HG02981 (cell line): ENCODE results near the gene HRK.

Experiments
- ATAC-seq: cut with Tn5 transposase; IDR thresholded peaks from one replicate; pipeline ENCODE4 v1.9.1; 2021; ENCODE audit warnings: mild to moderate bottlenecking, moderate library complexity; ENCODE audit not compliant: unreplicated experiment

HRK gene

GRCh38 chr12:116898669-116899068, 17.4 kb upstream of the HRK start:
- no peak for ATAC-seq

- no peak for ATAC-seq
These were observed 16.2 kb upstream of the HRK start for GRCh38 chr12:116897476-116897875.

- ATAC-seq = no peak
These were observed 15.2 kb upstream of the HRK start for GRCh38 chr12:116896411-116896924.

GRCh38 chr12:116894913-116895312, 13.7 kb upstream of the HRK start:
- no peak for ATAC-seq

GRCh38 chr12:116892349-116893140, 11.3 kb upstream of the HRK start:
- no peak for ATAC-seq

GRCh38 chr12:116891019-116891418, 9.8 kb upstream of the HRK start:
- no peak for ATAC-seq

- ATAC-seq = no peak
These were observed 9.1 kb upstream of the HRK start for GRCh38 chr12:116890330-116890729.

GRCh38 chr12:116887897-116888296, 6.7 kb upstream of the HRK start:
- ATAC-seq = no peak

- ATAC-seq = no peak
These were observed 6.0 kb upstream of the HRK start for GRCh38 chr12:116887244-116887643.

- no peak for ATAC-seq
These were observed 4.2 kb upstream of the HRK start for GRCh38 chr12:116885491-116885890.

GRCh38 chr12:116884871-116885270, 3.6 kb upstream of the HRK start:
- no peak for ATAC-seq

GRCh38 chr12:116882742-116883141, 1.5 kb upstream of the HRK start:
- no peak for ATAC-seq

GRCh38 chr12:116881877-116882507, 751 bp upstream of the HRK start:
- no peak for ATAC-seq

GRCh38 chr12:116880817-116881324, 370 bp downstream of the HRK start:
- ATAC-seq = no peak

GRCh38 chr12:116880213-116880816, 926 bp downstream of the HRK start:
- no peak for ATAC-seq

GRCh38 chr12:116879509-116880212, 1.6 kb downstream of the HRK start:
- no peak for ATAC-seq

- no peak for ATAC-seq
These were observed 2.4 kb downstream of the HRK start for GRCh38 chr12:116878567-116879508.

- no peak for ATAC-seq
These were observed 4.9 kb downstream of the HRK start for GRCh38 chr12:116876151-116876869.

GRCh38 chr12:116874324-116874995, 6.8 kb downstream of the HRK start:
- ATAC-seq = no peak
